Common myeloid progenitor, CD34-positive (primary cell): ENCODE results near the gene ULBP2.

Experiments
- CTCF ChIA-PET: fragments of 350-600 bp; sonication (Branson Sonifier 250); formaldehyde crosslinking; loops from one replicate; lab custom pipeline; 2021; ENCODE audit warnings: antibody characterized with exemption; lab: Charles Lee
- POLR2A ChIA-PET: fragments of 350-600 bp; sonication (Branson Sonifier 250); formaldehyde crosslinking; loops from one replicate; lab custom pipeline; 2021; ENCODE audit warnings: antibody characterized with exemption; lab: Charles Lee
- DNase-seq, 3 donors: peaks; one replicate each; pipeline versions ENCODE4 v3.0.0 to v3.0.0-alpha.2; 2013
- H3K27ac ChIP-seq, 2 experiments: 1 replicate in 1 of 2; 2 replicates in 1 of 2; pipeline ENCODE4 v1.7.0; 2013; ENCODE audit warnings: inconsistent platforms in 2 of 2, low read length in 2 of 2, mild to moderate bottlenecking in 2 of 2, low read depth in 1 of 2, moderate library complexity in 1 of 2; ENCODE audit not compliant: severe bottlenecking in 2 of 2, insufficient read depth in 1 of 2, poor library complexity in 1 of 2
- H3K27me3 ChIP-seq, 5 experiments: replicated peaks in 2 of 5; 1 replicate in 3 of 5; 2 replicates in 2 of 5; pipeline versions ENCODE4 v1.6.1 to v1.7.0; 2013; ENCODE audit warnings: low read length in 4 of 5, mild to moderate bottlenecking in 2 of 5, moderate library complexity in 2 of 5, inconsistent platforms in 1 of 5; ENCODE audit not compliant: insufficient read depth in 5 of 5, control insufficient read depth in 4 of 5
- H3K36me3 ChIP-seq, 4 experiments: 1 replicate in 2 of 4; 2 replicates in 2 of 4; pipeline versions ENCODE4 v1.6.1 to v1.7.0; 2013; ENCODE audit warnings: low read length in 3 of 4, control low read depth in 1 of 4, mild to moderate bottlenecking in 1 of 4; ENCODE audit not compliant: control insufficient read depth in 4 of 4, insufficient read depth in 4 of 4
- H3K4me1 ChIP-seq, 4 experiments: 1 replicate in 3 of 4; 2 replicates in 1 of 4; pipeline versions ENCODE4 v1.6.1 to v1.7.1; 2013; ENCODE audit warnings: low read length in 3 of 4, mild to moderate bottlenecking in 3 of 4, control low read depth in 1 of 4, inconsistent platforms in 1 of 4, moderate library complexity in 1 of 4; ENCODE audit not compliant: control insufficient read depth in 4 of 4, insufficient read depth in 4 of 4; ENCODE audit errors: control extremely low read depth in 1 of 4
- H3K4me3 ChIP-seq, 7 experiments: 1 replicate in 4 of 7; 2 replicates in 3 of 7; pipeline versions ENCODE4 v1.5.1 to v1.7.0; 2013; ENCODE audit warnings: mild to moderate bottlenecking in 7 of 7, low read length in 6 of 7, moderate library complexity in 6 of 7, inconsistent platforms in 2 of 7, low read depth in 2 of 7, control low read depth in 1 of 7; ENCODE audit not compliant: insufficient read depth in 4 of 7, control insufficient read depth in 1 of 7; ENCODE audit errors: extremely low read depth in 1 of 7
- H3K9me3 ChIP-seq, 5 experiments: 1 replicate in 4 of 5; 2 replicates in 1 of 5; pipeline versions ENCODE4 v1.6.1 to v1.7.1; 2013; ENCODE audit warnings: low read length in 4 of 5, mild to moderate bottlenecking in 2 of 5, inconsistent platforms in 1 of 5, low read depth in 1 of 5, moderate library complexity in 1 of 5; ENCODE audit not compliant: control insufficient read depth in 4 of 5, insufficient read depth in 2 of 5; ENCODE audit errors: control extremely low read depth in 1 of 5
- WGBS: methylation state at CpG from one replicate; pipeline ENCODE4 v1.1.5; 2013; ENCODE audit not compliant: insufficient coverage; 5-methylcytosine and 5-hydroxymethylcytosine counted together

The ULBP2 gene

DNA sequence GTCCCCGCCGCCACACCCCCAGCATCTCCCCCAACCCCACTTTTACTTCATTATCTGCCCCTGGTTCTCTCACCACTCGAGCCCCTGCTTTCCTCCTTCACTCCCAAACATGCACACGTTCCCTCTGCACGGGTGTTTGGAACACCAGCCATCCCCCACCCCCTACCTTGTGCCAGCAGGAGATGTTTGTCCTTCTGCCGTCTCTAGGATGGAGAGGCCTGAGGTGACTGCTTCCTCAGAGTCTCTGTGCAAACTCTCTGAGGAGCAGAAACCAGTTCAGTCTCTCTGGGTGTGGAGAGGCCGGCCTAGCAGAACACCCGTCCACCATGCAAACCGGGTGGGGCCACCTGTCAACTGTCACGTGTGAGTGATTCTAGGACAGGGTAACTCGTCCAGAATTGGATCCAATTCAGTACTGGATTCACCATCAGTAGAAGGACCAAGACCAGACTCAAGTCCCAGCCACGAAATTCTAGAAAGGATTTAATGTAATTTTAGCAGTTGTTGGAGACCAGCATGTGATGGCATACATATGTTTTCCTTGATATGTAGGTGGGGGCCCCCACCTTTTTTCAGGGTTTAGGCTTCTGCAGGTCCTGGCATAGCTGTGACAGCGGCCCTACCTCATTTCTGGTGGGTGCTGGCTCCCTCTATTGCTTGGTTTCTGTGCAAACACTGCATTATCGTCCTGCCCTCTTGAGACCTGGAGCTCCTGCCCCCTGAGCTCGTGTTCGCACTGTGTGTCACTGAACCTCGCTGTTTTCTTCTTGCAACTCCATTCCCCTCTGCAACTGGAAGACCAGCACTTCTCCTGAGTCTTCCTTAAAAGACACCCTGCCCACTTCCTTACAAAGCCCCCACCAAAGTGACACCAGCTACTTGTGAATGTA lies 43.7 kb upstream of the ULBP2 start, which contains the start of gene RAET1E:
Gene RAET1E, minus strand, starts transcription at position 259 of the 890 bp plus-strand sequence. CDS start 7,212 bp downstream, outside the sequence.
- ChIA-PET POLR2A (no interaction called here), CTCF (interaction anchor here (1.0 to 2.3 kb wide), 2 partner anchors 58 to 63 kb away, joined by 3 to 8 read pairs; no protein-coding TSS in a partner anchor)
- H3K4me3 ChIP-seq, result no peak within 1 kb of the TSS
- DNase-seq, result peak in 2 of 3 donors; percentile 19 to 31
- H3K27me3 ChIP-seq, result peaks cover 0 to 3% (median 0%) of the 10 kb centered on the region in 5 experiments
- peaks cover 0 to 24% (median 20%) of the 10 kb centered on the region in 4 experiments for H3K4me1 ChIP-seq
- WGBS, result 95% methylated on average over 15 of the region's 17 CpGs
- H3K9me3 ChIP-seq, result no peaks in the 10 kb centered on the region
- H3K27ac ChIP-seq, result no peak within 1 kb of the TSS
- no peaks in the 10 kb centered on the region for H3K36me3 ChIP-seq

DNA sequence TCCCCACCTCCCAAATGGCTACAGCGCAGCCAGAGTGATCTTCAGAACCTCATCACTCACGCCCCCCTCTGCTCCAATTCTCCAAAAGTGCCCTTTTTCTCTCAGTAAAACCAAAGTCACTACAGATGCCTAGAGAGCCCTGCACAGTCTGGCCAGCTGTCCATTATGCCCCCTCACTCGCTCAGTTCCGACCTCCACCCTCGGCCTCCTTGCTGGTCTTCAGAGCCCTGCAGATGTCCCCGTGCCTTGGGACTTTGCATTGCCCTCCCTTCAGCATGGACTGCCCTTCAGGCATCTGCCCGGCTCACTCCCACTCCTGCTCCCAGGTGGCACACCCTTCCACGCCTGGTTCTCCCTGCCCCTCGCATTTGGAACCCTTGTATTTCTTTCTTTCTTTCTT lies 42.8 kb upstream of the ULBP2 start:
- H3K36me3 ChIP-seq, result no peaks in the 10 kb centered on the region
- H3K4me1 ChIP-seq, result peaks cover 0 to 24% (median 20%) of the 10 kb centered on the region in 4 experiments
- DNase-seq, result no peak
- POLR2A ChIA-PET, result no interaction called here
- CTCF ChIA-PET, result interaction anchor here (2.3 kb wide), 1 partner anchor 59 kb away, joined by 8 read pairs; no protein-coding TSS in a partner anchor
- WGBS, result 96% methylated on average over 6 of the region's 9 CpGs
- no peak overlapping the region for H3K4me3 ChIP-seq
- no peak overlapping the region for H3K27ac ChIP-seq
- peaks cover 0 to 3% (median 0%) of the 10 kb centered on the region in 5 experiments for H3K27me3 ChIP-seq
- no peaks in the 10 kb centered on the region for H3K9me3 ChIP-seq

DNA sequence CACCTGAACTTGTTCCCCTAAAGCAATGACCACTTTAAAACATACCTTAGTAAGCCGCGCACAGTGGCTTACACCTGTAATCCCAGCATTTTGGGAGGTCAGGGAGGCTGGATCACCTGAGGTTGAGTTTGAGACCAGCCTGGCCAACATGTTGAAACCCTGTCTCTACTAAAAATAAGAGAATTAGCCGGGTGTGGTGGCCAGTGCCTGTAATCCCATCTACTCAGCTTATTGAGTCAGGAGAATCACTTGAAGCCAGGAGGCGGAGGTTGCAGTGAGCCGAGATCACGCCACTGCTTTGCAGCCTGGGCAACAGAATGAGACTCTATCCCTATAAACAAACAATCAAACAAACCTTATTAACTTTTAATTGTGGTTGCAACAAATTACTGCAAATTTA lies 42.3 kb upstream of the ULBP2 start:
- no peak for DNase-seq
- H3K36me3 ChIP-seq, result no peaks in the 10 kb centered on the region
- peaks cover 0 to 24% (median 20%) of the 10 kb centered on the region in 4 experiments for H3K4me1 ChIP-seq
- no peak overlapping the region for H3K27ac ChIP-seq
- 100% methylated on average over 5 of the region's 6 CpGs for WGBS
- ChIA-PET POLR2A (no interaction called here), CTCF (no interaction called here)
- no peak overlapping the region for H3K4me3 ChIP-seq
- no peaks in the 10 kb centered on the region for H3K9me3 ChIP-seq
- peaks cover 0 to 3% (median 0%) of the 10 kb centered on the region in 5 experiments for H3K27me3 ChIP-seq

DNA sequence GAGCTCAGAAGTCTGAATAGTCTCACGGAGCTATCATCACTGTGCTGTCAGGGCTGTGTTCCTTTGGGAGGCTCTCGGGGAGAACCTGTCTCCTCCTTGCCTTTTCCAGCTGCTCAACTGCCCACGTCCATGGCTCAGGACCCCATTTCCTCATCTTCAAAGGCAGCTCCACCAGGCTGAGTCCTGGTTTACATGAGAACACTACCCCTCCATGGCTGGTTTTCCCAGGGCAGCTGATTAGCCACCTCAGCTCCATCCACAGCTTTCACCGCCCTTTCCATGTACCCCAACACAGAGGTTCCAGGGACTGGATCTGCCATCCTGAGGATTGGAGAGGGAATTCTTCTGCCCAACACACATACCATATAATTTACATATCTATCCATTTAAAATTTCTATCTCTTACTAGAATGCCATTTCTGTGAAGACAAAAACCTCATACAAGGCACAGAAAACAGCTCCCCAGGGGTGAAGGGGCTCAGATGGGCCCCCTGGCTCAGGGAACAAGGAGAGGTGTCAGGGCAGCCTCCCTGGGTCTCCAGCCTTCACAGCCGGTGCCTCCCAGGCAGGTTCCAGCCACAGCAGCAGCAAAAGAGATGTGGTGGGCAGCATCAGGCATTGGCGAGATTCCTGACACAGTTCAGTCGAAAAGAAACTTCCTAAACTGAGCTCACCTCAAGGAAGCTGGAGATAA lies 41.7 kb upstream of the ULBP2 start:
- POLR2A ChIA-PET, result no interaction called here
- WGBS, result 91% methylated on average over 6 of the region's 7 CpGs
- CTCF ChIA-PET, result interaction anchor here (2.1 kb wide), 1 partner anchor 9 kb away, joined by 4 read pairs; no protein-coding TSS in a partner anchor
- Histone ChIP-seq H3K4me1 (peaks cover 0 to 19% (median 17%) of the 10 kb centered on the region in 4 experiments), H3K4me3 (no peak overlapping the region), H3K9me3 (no peaks in the 10 kb centered on the region), H3K27ac (no peak overlapping the region), H3K27me3 (peaks cover 0 to 3% (median 0%) of the 10 kb centered on the region in 5 experiments), H3K36me3 (no peaks in the 10 kb centered on the region)
- no peak for DNase-seq

DNA sequence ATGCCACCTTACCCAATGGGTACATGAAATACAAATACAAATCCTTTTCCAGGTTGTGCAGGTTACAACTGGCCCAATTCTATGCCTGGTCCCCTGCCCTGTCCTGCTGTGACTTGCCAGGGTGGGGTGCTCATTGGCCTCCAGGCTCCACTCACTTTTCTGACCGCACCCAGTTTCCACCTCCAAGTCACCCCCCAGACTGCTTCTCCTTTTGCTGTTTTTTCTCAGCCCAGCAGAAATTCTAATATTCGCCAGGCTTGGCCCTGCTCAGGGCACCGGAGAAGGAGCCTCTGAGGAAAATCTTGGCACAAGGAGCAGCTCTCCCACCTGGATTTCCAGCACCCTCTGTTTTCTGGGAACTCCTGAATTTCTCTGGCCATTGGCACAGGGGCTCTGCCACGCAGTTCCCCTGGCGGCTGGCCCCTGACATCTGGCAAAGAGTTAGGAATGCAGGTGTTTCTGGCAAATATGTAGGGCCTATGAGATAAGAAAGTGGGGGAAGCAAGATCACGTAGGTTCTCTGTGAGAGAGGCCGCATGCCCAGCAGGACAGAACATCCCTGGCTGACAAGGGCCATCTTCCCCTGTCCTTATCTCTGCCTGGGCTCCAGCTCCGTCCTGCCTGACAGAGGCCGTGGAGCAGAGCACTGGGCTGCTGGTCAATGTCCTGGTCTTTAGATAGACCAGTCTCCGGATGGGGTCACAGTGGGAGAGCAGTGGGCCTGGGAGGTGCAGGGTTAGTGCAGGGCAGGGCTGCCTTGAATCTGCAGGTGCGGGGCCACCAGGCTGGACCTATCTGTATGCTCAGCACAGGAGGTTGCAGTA lies 41.0 kb upstream of the ULBP2 start:
- CTCF ChIA-PET, result interaction anchor here (2.1 kb wide), 1 partner anchor 10 kb away, joined by 4 read pairs; no protein-coding TSS in a partner anchor
- POLR2A ChIA-PET, result no interaction called here

DNA sequence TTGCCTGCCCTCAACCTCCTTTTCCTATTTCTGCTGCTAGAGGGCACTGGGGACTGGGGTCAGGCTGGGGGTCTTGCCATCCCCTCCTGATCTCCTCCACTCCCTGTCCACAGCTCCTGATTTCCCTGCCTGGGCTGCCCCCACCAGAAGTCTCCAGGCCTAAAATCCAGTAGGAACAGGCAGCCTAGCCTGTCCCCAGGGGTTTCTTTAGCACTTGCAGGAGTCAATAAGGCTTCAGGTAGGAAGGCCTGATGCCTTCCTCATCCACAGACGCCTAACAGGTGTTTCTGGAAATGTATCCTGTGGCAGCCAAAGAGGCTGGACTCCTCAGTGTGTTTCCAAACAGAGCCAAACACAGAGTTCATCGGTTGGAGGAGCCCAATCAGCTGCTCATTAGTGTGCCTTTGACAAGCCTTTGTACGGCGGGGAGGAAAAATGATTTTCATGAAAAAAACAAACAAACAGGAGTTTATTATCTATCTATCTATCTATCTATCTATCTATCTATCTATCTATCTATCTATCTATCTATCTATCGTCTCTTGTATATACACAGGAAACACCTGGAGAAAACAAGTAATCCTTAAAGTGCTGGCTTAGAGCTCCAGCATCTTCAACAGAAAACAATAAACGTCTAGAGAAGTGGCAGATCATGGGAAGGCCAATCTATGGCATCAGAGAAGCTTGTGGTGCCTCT lies 40.2 kb upstream of the ULBP2 start:
- 94% methylated on average over 3 of the region's 6 CpGs for WGBS
- H3K4me1 ChIP-seq, result peaks cover 0 to 4% (median 3%) of the 10 kb centered on the region in 4 experiments
- CTCF ChIA-PET, result interaction anchor here (1.1 to 2.1 kb wide), 2 partner anchors 10 to 36 kb away, joined by 3 to 4 read pairs; no protein-coding TSS in a partner anchor
- no peak for DNase-seq
- peaks cover 0 to 5% (median 3%) of the 10 kb centered on the region in 5 experiments for H3K27me3 ChIP-seq
- H3K4me3 ChIP-seq, result no peak overlapping the region
- POLR2A ChIA-PET, result no interaction called here
- H3K27ac ChIP-seq, result no peak overlapping the region
- no peaks in the 10 kb centered on the region for H3K36me3 ChIP-seq
- H3K9me3 ChIP-seq, result no peaks in the 10 kb centered on the region

More for the DNA sequence above, 41.0 kb upstream of the ULBP2 start:
- peaks cover 0 to 12% (median 9%) of the 10 kb centered on the region in 4 experiments for H3K4me1 ChIP-seq
- no peak overlapping the region for H3K4me3 ChIP-seq
- no peaks in the 10 kb centered on the region for H3K9me3 ChIP-seq
- peaks cover 0 to 3% (median under 1%) of the 10 kb centered on the region in 5 experiments for H3K27me3 ChIP-seq
- no peaks in the 10 kb centered on the region for H3K36me3 ChIP-seq
- 100% methylated on average over 9 of the region's 11 CpGs for WGBS
- no peak overlapping the region for H3K27ac ChIP-seq
- no peak for DNase-seq
